GM21447 (cell line): ENCODE measurements around the gene MYH2.

Source experiments
- ATAC-seq: cut with Tn5 transposase; IDR thresholded peaks from one replicate; pipeline ENCODE4 v1.9.1; 2021; ENCODE audit not compliant: unreplicated experiment

Gene MYH2

GRCh38 chr17:10516638-10517037, 32.8 kb downstream of the MYH2 start:
- no peak for ATAC-seq

DNA sequence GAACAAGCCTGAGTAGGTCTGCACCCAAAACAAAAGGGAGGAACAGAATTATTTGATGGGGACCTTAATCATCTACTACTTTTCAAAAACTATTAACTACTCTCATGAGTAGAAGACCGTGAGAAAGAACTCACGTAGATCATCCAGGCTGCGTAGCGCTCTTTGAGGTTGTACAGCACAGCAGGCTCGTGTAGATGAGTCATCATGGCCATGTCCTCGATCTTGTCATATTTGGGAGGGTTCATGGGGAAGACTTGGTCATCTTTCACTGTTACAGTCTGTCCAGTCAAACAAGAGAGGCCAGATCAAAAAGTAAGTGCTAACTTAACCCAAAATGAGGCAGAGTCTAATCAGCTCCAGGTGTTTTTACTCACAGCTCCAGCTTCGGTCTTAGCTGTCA, 33.4 kb downstream of the MYH2 start:
- no peak for ATAC-seq

DNA sequence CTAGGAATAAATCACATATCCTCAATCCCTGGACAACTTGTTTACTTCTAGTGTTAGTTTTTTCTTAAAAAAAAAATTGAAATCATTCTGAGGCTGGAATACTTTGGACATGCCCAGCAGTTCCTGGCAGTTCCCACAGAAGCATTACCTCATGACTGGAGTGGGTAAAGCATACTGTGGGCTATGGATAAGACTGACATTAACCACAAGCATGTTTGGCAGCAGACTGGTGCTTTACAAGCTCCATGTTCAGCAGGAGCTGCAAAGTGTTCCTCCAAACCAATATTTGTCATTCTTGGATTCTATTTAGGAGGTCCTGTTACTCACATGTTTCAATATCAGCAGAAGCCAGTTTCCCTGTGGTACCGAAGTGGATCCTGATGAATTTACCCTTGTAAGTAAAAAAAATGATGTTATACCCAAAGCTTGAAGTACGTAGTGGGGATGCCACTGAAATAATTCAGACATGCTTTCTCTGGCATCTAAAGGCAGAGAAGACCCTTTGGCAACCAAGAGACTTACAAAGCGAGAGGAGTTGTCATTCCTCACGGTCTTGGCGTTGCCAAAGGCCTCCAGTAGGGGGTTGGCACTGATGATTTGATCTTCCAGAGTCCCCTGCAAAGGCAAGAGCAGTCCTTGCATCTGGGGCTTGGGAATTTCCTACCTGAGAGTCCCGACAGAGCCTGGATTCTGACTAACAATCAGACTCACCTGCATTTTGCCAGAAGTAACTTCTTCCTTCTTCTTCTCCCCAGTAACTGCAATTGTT, 36.0 kb downstream of the MYH2 start:
- no peak for ATAC-seq

GRCh38 chr17:10512856-10513255, 36.6 kb downstream of the MYH2 start:
- no peak for ATAC-seq

GRCh38 chr17:10499950-10500349, 49.5 kb downstream of the MYH2 start:
- no peak for ATAC-seq

- ATAC-seq = no peak
These were observed 57.5 kb downstream of the MYH2 start for GRCh38 chr17:10492004-10492403.

DNA sequence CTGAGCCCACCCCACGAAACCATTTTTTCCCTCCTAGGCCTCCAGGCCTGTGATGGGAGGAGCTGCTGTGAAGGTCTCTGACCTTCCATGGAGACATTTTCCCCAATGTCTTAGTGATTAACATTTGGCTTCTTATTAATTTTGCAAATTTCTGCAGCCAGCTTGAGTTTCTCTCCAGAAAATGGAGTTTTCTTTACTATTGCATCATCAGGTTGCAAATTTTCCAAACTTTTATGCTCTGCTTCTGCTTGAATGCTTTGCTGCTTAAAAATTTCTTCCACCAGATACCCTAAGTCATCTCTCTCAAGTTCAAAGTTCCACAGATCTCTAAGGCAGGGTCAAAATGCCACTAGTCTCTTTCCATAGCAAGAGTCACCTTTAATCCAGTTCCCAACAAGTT, 67.2 kb downstream of the MYH2 start:
- no peak for ATAC-seq

- no peak for ATAC-seq
These were observed 71.8 kb downstream of the MYH2 start for GRCh38 chr17:10477701-10478100.

DNA sequence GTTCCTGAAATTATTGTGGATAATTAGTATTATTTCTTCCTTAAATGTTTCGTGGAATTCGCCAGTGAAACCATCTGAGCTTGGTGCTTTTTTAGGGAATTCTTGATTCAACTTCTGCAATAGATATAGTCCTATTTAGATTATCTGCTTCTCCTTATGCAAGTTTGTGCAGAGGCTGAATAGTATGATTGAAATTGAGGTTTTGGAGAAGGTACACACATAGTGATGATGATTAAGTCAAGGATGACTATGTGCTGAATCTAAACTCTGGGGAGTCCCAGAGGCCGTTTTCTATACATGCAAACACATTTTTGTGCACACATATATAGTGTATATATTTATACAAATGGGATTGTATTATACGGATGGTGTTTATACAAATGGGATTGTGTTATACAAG, 74.9 kb downstream of the MYH2 start:
- ATAC-seq = no peak

- ATAC-seq = no peak
These were observed 77.6 kb downstream of the MYH2 start for GRCh38 chr17:10471858-10472257.
